ENCODE measurements around the gene ARV1. TPM values are rescaled to one million over a fixed set of nuclear protein-coding genes. Genes with fewer than 3 reads are reported as not detected.

Gene ARV1
- total and polyA plus RNA-seq, 2 experiments from 2014 or later: 10.4 to 20.0 TPM

DNA sequence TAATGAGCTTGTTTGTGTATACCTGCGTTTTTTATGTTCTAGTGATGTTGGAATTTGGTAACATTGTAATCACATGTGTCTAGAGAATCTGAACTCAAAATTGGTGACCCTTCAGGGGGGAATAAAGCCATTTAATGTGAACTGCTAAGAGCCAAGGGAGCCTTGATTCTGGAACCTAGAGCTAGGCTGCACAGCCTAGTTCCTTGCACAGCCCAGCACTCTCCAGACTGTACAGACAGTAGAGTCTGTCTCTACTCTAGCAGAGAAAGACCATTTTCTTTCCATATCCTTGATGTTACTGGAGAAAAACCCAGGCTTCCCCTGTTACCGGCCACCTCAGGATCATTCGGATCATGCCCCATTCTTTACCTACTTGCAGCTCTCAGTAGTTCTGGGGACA lies 8.6 kb downstream of the ARV1 start (continued):
- TF ChIP-seq, protein P1, sequence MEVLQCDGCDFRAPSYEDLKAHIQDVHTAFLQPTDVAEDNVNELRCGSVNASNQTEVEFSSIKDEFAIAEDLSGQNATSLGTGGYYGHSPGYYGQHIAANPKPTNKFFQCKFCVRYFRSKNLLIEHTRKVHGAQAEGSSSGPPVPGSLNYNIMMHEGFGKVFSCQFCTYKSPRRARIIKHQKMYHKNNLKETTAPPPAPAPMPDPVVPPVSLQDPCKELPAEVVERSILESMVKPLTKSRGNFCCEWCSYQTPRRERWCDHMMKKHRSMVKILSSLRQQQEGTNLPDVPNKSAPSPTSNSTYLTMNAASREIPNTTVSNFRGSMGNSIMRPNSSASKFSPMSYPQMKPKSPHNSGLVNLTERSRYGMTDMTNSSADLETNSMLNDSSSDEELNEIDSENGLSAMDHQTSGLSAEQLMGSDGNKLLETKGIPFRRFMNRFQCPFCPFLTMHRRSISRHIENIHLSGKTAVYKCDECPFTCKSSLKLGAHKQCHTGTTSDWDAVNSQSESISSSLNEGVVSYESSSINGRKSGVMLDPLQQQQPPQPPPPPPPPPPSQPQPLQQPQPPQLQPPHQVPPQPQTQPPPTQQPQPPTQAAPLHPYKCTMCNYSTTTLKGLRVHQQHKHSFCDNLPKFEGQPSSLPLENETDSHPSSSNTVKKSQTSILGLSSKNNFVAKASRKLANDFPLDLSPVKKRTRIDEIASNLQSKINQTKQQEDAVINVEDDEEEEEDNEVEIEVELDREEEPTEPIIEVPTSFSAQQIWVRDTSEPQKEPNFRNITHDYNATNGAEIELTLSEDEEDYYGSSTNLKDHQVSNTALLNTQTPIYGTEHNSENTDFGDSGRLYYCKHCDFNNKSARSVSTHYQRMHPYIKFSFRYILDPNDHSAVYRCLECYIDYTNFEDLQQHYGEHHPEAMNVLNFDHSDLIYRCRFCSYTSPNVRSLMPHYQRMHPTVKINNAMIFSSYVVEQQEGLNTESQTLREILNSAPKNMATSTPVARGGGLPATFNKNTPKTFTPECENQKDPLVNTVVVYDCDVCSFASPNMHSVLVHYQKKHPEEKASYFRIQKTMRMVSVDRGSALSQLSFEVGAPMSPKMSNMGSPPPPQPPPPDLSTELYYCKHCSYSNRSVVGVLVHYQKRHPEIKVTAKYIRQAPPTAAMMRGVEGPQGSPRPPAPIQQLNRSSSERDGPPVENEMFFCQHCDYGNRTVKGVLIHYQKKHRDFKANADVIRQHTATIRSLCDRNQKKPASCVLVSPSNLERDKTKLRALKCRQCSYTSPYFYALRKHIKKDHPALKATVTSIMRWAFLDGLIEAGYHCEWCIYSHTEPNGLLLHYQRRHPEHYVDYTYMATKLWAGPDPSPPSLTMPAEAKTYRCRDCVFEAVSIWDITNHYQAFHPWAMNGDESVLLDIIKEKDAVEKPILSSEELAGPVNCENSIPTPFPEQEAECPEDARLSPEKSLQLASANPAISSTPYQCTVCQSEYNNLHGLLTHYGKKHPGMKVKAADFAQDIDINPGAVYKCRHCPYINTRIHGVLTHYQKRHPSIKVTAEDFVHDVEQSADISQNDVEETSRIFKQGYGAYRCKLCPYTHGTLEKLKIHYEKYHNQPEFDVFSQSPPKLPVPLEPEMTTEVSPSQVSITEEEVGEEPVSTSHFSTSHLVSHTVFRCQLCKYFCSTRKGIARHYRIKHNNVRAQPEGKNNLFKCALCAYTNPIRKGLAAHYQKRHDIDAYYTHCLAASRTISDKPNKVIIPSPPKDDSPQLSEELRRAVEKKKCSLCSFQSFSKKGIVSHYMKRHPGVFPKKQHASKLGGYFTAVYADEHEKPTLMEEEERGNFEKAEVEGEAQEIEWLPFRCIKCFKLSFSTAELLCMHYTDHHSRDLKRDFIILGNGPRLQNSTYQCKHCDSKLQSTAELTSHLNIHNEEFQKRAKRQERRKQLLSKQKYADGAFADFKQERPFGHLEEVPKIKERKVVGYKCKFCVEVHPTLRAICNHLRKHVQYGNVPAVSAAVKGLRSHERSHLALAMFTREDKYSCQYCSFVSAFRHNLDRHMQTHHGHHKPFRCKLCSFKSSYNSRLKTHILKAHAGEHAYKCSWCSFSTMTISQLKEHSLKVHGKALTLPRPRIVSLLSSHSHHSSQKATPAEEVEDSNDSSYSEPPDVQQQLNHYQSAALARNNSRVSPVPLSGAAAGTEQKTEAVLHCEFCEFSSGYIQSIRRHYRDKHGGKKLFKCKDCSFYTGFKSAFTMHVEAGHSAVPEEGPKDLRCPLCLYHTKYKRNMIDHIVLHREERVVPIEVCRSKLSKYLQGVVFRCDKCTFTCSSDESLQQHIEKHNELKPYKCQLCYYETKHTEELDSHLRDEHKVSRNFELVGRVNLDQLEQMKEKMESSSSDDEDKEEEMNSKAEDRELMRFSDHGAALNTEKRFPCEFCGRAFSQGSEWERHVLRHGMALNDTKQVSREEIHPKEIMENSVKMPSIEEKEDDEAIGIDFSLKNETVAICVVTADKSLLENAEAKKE (CRISPR knock-in tag; IDR thresholded peaks at IDR 0.05): no peak
- TF ChIP-seq, protein P2, sequence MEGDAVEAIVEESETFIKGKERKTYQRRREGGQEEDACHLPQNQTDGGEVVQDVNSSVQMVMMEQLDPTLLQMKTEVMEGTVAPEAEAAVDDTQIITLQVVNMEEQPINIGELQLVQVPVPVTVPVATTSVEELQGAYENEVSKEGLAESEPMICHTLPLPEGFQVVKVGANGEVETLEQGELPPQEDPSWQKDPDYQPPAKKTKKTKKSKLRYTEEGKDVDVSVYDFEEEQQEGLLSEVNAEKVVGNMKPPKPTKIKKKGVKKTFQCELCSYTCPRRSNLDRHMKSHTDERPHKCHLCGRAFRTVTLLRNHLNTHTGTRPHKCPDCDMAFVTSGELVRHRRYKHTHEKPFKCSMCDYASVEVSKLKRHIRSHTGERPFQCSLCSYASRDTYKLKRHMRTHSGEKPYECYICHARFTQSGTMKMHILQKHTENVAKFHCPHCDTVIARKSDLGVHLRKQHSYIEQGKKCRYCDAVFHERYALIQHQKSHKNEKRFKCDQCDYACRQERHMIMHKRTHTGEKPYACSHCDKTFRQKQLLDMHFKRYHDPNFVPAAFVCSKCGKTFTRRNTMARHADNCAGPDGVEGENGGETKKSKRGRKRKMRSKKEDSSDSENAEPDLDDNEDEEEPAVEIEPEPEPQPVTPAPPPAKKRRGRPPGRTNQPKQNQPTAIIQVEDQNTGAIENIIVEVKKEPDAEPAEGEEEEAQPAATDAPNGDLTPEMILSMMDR (conservative IDR thresholded peaks at IDR 0.05; ENCODE audit: low read depth in 2 of 2): no peak
- no peak for TF ChIP-seq NANOG (IDR thresholded peaks at IDR 0.05; ENCODE audit: borderline replicate concordance)
- TF ChIP-seq JUNB (IDR thresholded peaks at IDR 0.05; ENCODE audit: unreplicated experiment): no peak
- TF ChIP-seq CREB1 (CRISPR knock-in tag; IDR thresholded peaks at IDR 0.05; ENCODE audit: low read depth): no peak
- no peak for TF ChIP-seq STAT1 (IDR thresholded peaks at IDR 0.05; ENCODE audit: unreplicated experiment)

DNA sequence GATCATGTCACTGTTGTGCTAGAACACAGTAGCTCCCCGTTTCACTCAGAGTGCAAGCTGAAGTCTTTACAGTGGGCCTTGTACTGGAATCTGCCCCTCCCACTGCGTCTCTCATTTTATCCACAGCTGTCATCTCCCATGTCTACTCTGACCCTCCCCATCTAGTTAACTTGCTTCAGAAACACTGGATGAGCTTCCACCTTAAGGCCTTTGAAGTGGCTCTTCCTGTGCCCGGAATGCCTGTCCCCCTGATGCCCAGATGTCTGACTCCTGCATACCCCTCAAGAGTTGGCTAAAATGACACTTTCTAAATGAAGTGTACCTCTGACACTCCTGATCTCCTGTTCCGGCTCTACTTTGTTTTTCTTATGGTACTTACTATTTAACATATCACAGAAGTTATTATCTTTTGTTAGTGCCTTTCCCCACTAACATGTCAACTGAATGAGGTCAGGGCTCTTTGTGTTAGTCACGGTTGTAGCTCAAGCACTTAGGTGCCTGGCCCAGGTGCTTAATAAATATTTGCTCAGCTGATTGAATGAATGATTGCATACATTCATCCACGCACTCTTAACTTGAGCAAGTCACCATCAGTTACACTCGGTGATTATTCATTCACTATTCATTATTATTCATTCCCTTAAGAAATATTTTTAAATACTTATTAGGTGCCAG lies 13.3 kb downstream of the ARV1 start:
- Histone ChIP-seq H3K27ac (ENCODE audit: low read depth) (no peak overlapping the region), H3F3A (replicated peaks; ENCODE audit: low read depth) (no peaks in the 10 kb centered on the region), H3K4me2 (no peak overlapping the region), H3K4me1 (ENCODE audit: insufficient read depth) (no peaks in the 10 kb centered on the region), H3K4me3 (no peak overlapping the region), H3K36me3 (ENCODE audit: insufficient read depth) (no peaks in the 10 kb centered on the region), H3K79me2 (replicated peaks; ENCODE audit: insufficient read depth) (no peaks in the 10 kb centered on the region), H2AFZ (no peak overlapping the region), H3K27me3 (ENCODE audit: insufficient read depth) (peaks cover 16% of the 10 kb centered on the region), H4K20me1 (replicated peaks; ENCODE audit: insufficient read depth) (peaks cover 35% of the 10 kb centered on the region), H3K9me2 (ENCODE audit: insufficient read depth) (no peaks in the 10 kb centered on the region)
- DNase-seq (ENCODE audit: low spot score): no peak
- TF ChIP-seq ZNF114 (CRISPR knock-in tag; IDR thresholded peaks at IDR 0.05) (no peak), NANOG (IDR thresholded peaks at IDR 0.05; ENCODE audit: borderline replicate concordance) (no peak), JUNB (IDR thresholded peaks at IDR 0.05; ENCODE audit: unreplicated experiment) (no peak), EZH2phosphoT487 (IDR thresholded peaks at IDR 0.05; ENCODE audit: unreplicated experiment) (no peak), CREB1 (CRISPR knock-in tag; IDR thresholded peaks at IDR 0.05; ENCODE audit: low read depth) (no peak)
- TF ChIP-seq, protein P2 (conservative IDR thresholded peaks at IDR 0.05; ENCODE audit: low read depth in 2 of 2): no peak
- H3K4me3 Mint-ChIP-seq: no peak overlapping the region
- peaks cover 4% of the 10 kb centered on the region for H3K27me3 Mint-ChIP-seq (ENCODE audit: insufficient read depth, low read depth, poor library complexity)
- H3K36me3 Mint-ChIP-seq (ENCODE audit: low read depth): peaks cover 8% of the 10 kb centered on the region
- H3K4me1 Mint-ChIP-seq: no peaks in the 10 kb centered on the region
- H3K9me3 Mint-ChIP-seq: no peaks in the 10 kb centered on the region
- ATAC-seq: no peak
- no peak overlapping the region for H3K27ac Mint-ChIP-seq

Data from GM23338 (cell line).